ENCODE data around the gene CCNF.

Gene CCNF

GRCh38 chr16:2428784-2429033 lies 538 bp upstream of the CCNF start:
- TF ChIP-seq MAX (IDR thresholded peaks at IDR 0.05) (peak; percentile 93; the same call in 1 of the 2 replicates), CEBPB (IDR thresholded peaks at IDR 0.05) (no peak)

GRCh38 chr16:2429771-2430663 lies 770 bp downstream of the CCNF start:
- no peak for TF ChIP-seq ZBTB7A (IDR thresholded peaks at IDR 0.05; ENCODE audit: low read depth)
- no peak for TF ChIP-seq EGR1 (IDR thresholded peaks at IDR 0.05)
- no peak for TF ChIP-seq RAD21 (IDR thresholded peaks at IDR 0.05; ENCODE audit: low read depth)
- TF ChIP-seq NFIC (IDR thresholded peaks at IDR 0.05): no peak
- TF ChIP-seq TCF12 (IDR thresholded peaks at IDR 0.05; ENCODE audit: low read depth): no peak
- no peak for TF ChIP-seq CEBPB (IDR thresholded peaks at IDR 0.05)
- no peak for TF ChIP-seq REST (IDR thresholded peaks at IDR 0.05; ENCODE audit: low read depth)
- no peak for TF ChIP-seq CREB1 (IDR thresholded peaks at IDR 0.05; ENCODE audit: low read depth)
- no peak for TF ChIP-seq USF1 (IDR thresholded peaks at IDR 0.05)
- TF ChIP-seq FOXM1 (IDR thresholded peaks at IDR 0.05; ENCODE audit: borderline replicate concordance, low read depth): no peak

- TF ChIP-seq EGR1 (IDR thresholded peaks at IDR 0.05): no peak
- no peak for TF ChIP-seq FOXM1 (IDR thresholded peaks at IDR 0.05; ENCODE audit: borderline replicate concordance, low read depth)
- no peak for TF ChIP-seq CEBPB (IDR thresholded peaks at IDR 0.05)
- TF ChIP-seq TAF1 (IDR thresholded peaks at IDR 0.05; ENCODE audit: low read depth): no peak
- TF ChIP-seq USF1 (IDR thresholded peaks at IDR 0.05): no peak
- TF ChIP-seq YY1 (IDR thresholded peaks at IDR 0.05; ENCODE audit: low read depth): no peak
- no peak for TF ChIP-seq MAX (IDR thresholded peaks at IDR 0.05)
- no peak for TF ChIP-seq TCF12 (IDR thresholded peaks at IDR 0.05; ENCODE audit: low read depth)
- TF ChIP-seq TEAD4 (IDR thresholded peaks at IDR 0.05): no peak
- no peak for TF ChIP-seq RAD21 (IDR thresholded peaks at IDR 0.05; ENCODE audit: low read depth)
- TF ChIP-seq NFIC (IDR thresholded peaks at IDR 0.05): no peak
- TF ChIP-seq CREB1 (IDR thresholded peaks at IDR 0.05; ENCODE audit: low read depth): no peak
- TF ChIP-seq EP300 (IDR thresholded peaks at IDR 0.05; ENCODE audit: borderline replicate concordance): no peak
- no peak for TF ChIP-seq ZBTB7A (IDR thresholded peaks at IDR 0.05; ENCODE audit: low read depth)
- no peak for TF ChIP-seq REST (IDR thresholded peaks at IDR 0.05; ENCODE audit: low read depth)
Observed at GRCh38 chr16:2432286-2432685, 3.0 kb downstream of the CCNF start.

GRCh38 chr16:2432801-2433505 lies 3.7 kb downstream of the CCNF start:
- TF ChIP-seq CEBPB (IDR thresholded peaks at IDR 0.05) (no peak), RAD21 (IDR thresholded peaks at IDR 0.05; ENCODE audit: low read depth) (no peak), TCF12 (IDR thresholded peaks at IDR 0.05; ENCODE audit: low read depth) (no peak), CREB1 (IDR thresholded peaks at IDR 0.05; ENCODE audit: low read depth) (no peak), TEAD4 (IDR thresholded peaks at IDR 0.05) (no peak), USF1 (IDR thresholded peaks at IDR 0.05) (no peak), ZBTB7A (IDR thresholded peaks at IDR 0.05; ENCODE audit: low read depth) (no peak), EP300 (IDR thresholded peaks at IDR 0.05; ENCODE audit: borderline replicate concordance) (no peak), EGR1 (IDR thresholded peaks at IDR 0.05) (no peak), YY1 (IDR thresholded peaks at IDR 0.05; ENCODE audit: low read depth) (no peak), REST (IDR thresholded peaks at IDR 0.05; ENCODE audit: low read depth) (no peak), FOXM1 (IDR thresholded peaks at IDR 0.05; ENCODE audit: borderline replicate concordance, low read depth) (no peak), TAF1 (IDR thresholded peaks at IDR 0.05; ENCODE audit: low read depth) (no peak)
